CD14-positive monocyte (primary cell): ENCODE data around the gene PCDH15. TPM values are rescaled to one million over a fixed set of nuclear protein-coding genes. Genes with fewer than 3 reads are reported as not detected.

Source experiments
- DNase-seq, 3 donors: peaks; one replicate each; pipeline ENCODE4 v3.0.0-alpha.2; 2011 to 2022
- H2AFZ ChIP-seq: 2 replicates; pipeline ENCODE4 v1.6.0; 2012; ENCODE audit warnings: mild to moderate bottlenecking, low read depth, low read length, inconsistent platforms; ENCODE audit not compliant: insufficient read depth, poor library complexity, severe bottlenecking
- H3K27ac ChIP-seq, 2 donors: 1 replicate in 1 of 2; 2 replicates in 1 of 2; pipeline ENCODE4 v1.5.1; 2012 to 2013; ENCODE audit warnings: low read length in 2 of 2, control low read depth in 1 of 2, inconsistent platforms in 1 of 2, low read depth in 1 of 2, mild to moderate bottlenecking in 1 of 2
- H3K27me3 ChIP-seq, 2 donors: one replicate each; pipeline versions ENCODE4 v1.6.0 to v1.6.1; 2011 to 2013; ENCODE audit warnings: low read length in 2 of 2; ENCODE audit not compliant: control insufficient read depth in 2 of 2, insufficient read depth in 2 of 2
- H3K36me3 ChIP-seq, 2 donors: replicated peaks in 1 of 2; 1 replicate in 1 of 2; 2 replicates in 1 of 2; pipeline versions ENCODE4 v1.5.1 to v1.6.1; 2012 to 2013; ENCODE audit warnings: low read length in 2 of 2, control low read depth in 1 of 2, inconsistent platforms in 1 of 2, mild to moderate bottlenecking in 1 of 2; ENCODE audit not compliant: insufficient read depth in 2 of 2, control insufficient read depth in 1 of 2
- H3K4me1 ChIP-seq, 2 donors: 1 replicate in 1 of 2; 2 replicates in 1 of 2; pipeline versions ENCODE4 v1.5.1 to v1.6.1; 2012 to 2013; ENCODE audit warnings: low read length in 2 of 2, control low read depth in 1 of 2, inconsistent platforms in 1 of 2, mild to moderate bottlenecking in 1 of 2, moderate library complexity in 1 of 2; ENCODE audit not compliant: insufficient read depth in 2 of 2, control insufficient read depth in 1 of 2
- H3K4me2 ChIP-seq: replicated peaks from 2 replicates; pipeline ENCODE3; 2012; ENCODE audit warnings: low read length, moderate library complexity, mild to moderate bottlenecking; ENCODE audit not compliant: poor library complexity, severe bottlenecking; ENCODE audit errors: extremely low read depth
- H3K4me3 ChIP-seq, 3 experiments: fragments of 200-600 bp in 1 of 3; sonication (generic) in 1 of 3; replicated peaks in 1 of 3; 1 replicate in 2 of 3; 2 replicates in 1 of 3; pipeline ENCODE4 v1.5.1; 2011 to 2013; ENCODE audit warnings: low read length in 3 of 3, mild to moderate bottlenecking in 3 of 3, control low read depth in 2 of 3, low read depth in 2 of 3, inconsistent platforms in 1 of 3, moderate library complexity in 1 of 3
- H3K79me2 ChIP-seq: 2 replicates; pipeline ENCODE4 v1.6.0; 2012; ENCODE audit warnings: mild to moderate bottlenecking, control low read depth, inconsistent platforms, low read length, moderate library complexity; ENCODE audit not compliant: insufficient read depth
- H3K9ac ChIP-seq: 2 replicates; pipeline ENCODE4 v1.6.0; 2017; ENCODE audit warnings: low read length, mild to moderate bottlenecking; ENCODE audit not compliant: insufficient read depth, poor library complexity, severe bottlenecking
- H3K9me3 ChIP-seq, 2 donors: replicated peaks in 1 of 2; 1 replicate in 1 of 2; 2 replicates in 1 of 2; pipeline versions ENCODE4 v1.5.1 to v1.6.1; 2012 to 2013; ENCODE audit warnings: low read length in 2 of 2, control low read depth in 1 of 2; ENCODE audit not compliant: control insufficient read depth in 1 of 2, insufficient read depth in 1 of 2
- H4K20me1 ChIP-seq: 2 replicates; pipeline ENCODE4 v1.6.0; 2012; ENCODE audit warnings: mild to moderate bottlenecking, low read length, control low read depth, moderate library complexity; ENCODE audit not compliant: insufficient read depth
- H3K27ac Mint-ChIP-seq, 7 donors: one replicate each; pipeline ENCODE4 v1.8.0; 2020; ENCODE audit warnings: mild to moderate bottlenecking in 7 of 7, mixed read lengths in 7 of 7, moderate library complexity in 6 of 7, inconsistent platforms in 2 of 7
- H3K27me3 Mint-ChIP-seq, 3 donors: one replicate each; pipeline ENCODE4 v1.8.0; 2021 to 2022; ENCODE audit warnings: low read depth in 3 of 3, mild to moderate bottlenecking in 3 of 3, mixed read lengths in 3 of 3, moderate library complexity in 3 of 3, inconsistent platforms in 1 of 3
- H3K36me3 Mint-ChIP-seq, 2 donors: one replicate each; pipeline ENCODE4 v1.8.0; 2020; ENCODE audit warnings: mixed read lengths in 2 of 2, inconsistent platforms in 1 of 2, mild to moderate bottlenecking in 1 of 2
- H3K4me1 Mint-ChIP-seq: one replicate; pipeline ENCODE4 v1.8.0; 2020; ENCODE audit warnings: mild to moderate bottlenecking, mixed read lengths
- H3K4me3 Mint-ChIP-seq, 2 donors: one replicate each; pipeline ENCODE4 v1.8.0; 2020; ENCODE audit warnings: mild to moderate bottlenecking in 2 of 2, mixed read lengths in 2 of 2, moderate library complexity in 1 of 2
- H3K9me3 Mint-ChIP-seq, 7 donors: one replicate each; pipeline ENCODE4 v1.8.0; 2020 to 2022; ENCODE audit warnings: mixed read lengths in 7 of 7, mild to moderate bottlenecking in 6 of 7, moderate library complexity in 6 of 7, inconsistent platforms in 2 of 7
- CTCF ChIP-seq: fragments of 200-600 bp; IDR thresholded peaks from one replicate; pipeline ENCODE4 v1.8.0; 2022; ENCODE audit warnings: antibody characterized with exemption, mild to moderate bottlenecking
- whole genome bisulfite sequencing: methylation state at CpG from one replicate; pipeline ENCODE4 v1.1.5; 2013; ENCODE audit warnings: missing lambda C conversion rate; ENCODE audit not compliant: insufficient coverage; 5-methylcytosine and 5-hydroxymethylcytosine counted together
- intact Hi-C, 2 donors: fragments of 100-400 bp; cut with micrococcal nuclease; formaldehyde crosslinking; loops; one replicate each; pipeline versions ENCODE4 v1.15.0 to v1.15.1; 2023
- polyA plus RNA-seq, 3 donors: library from polyadenylated mRNA; depleted of rRNA in 1 of 3; unstranded in 2 of 3; stranded (reverse) in 1 of 3; fragments of 300-500 nt in 2 of 3; fragments of >200 nt in 1 of 3; fragmentation: Illumina TruSeq in 2 of 3; gene quantifications; 1 replicate in 2 of 3; 2 replicates in 1 of 3; pipeline ENCODE4 v1.2.3, GENCODE V29; 2012 to 2021

The PCDH15 gene
- polyA plus RNA-seq, 3 donors = not detected

- Histone ChIP-seq H3K27me3 (no peaks in the 10 kb centered on the region), H3K4me2 (no peak overlapping the region), H2AFZ (no peak overlapping the region), H3K4me3 (no peak overlapping the region), H3K36me3 (no peaks in the 10 kb centered on the region), H3K27ac (no peak overlapping the region), H3K9ac (no peak overlapping the region), H3K79me2 (no peaks in the 10 kb centered on the region), H4K20me1 (no peaks in the 10 kb centered on the region), H3K4me1 (no peaks in the 10 kb centered on the region), H3K9me3 (peaks cover 0 to 14% of the 10 kb centered on the region in 2 donors)
- no peak for DNase-seq
- no peak for TF ChIP-seq CTCF
- H3K9me3 Mint-ChIP-seq = peaks cover 0 to 19% (median 7%) of the 10 kb centered on the region in 7 donors
- intact Hi-C loops = no loop called here
- H3K27ac Mint-ChIP-seq = no peak overlapping the region
- no peaks in the 10 kb centered on the region for H3K36me3 Mint-ChIP-seq
- peaks cover 0 to 2% (median 0%) of the 10 kb centered on the region in 3 donors for H3K27me3 Mint-ChIP-seq
- no peak overlapping the region for H3K4me3 Mint-ChIP-seq
- no peaks in the 10 kb centered on the region for H3K4me1 Mint-ChIP-seq
- 96% methylated on average over 11 of the region's 14 CpGs for WGBS
Observed at GRCh38 chr10:54063514-54063913, 737.5 kb downstream of the PCDH15 start.

- Mint-ChIP-seq H3K27me3 (peaks cover 0 to 4% (median 0%) of the 10 kb centered on the region in 3 donors), H3K27ac (no peak overlapping the region), H3K9me3 (peaks cover 6 to 26% (median 11%) of the 10 kb centered on the region in 7 donors), H3K4me3 (no peak overlapping the region), H3K36me3 (no peaks in the 10 kb centered on the region), H3K4me1 (no peaks in the 10 kb centered on the region)
- Histone ChIP-seq H3K9ac (no peak overlapping the region), H3K9me3 (peaks cover 0 to 26% of the 10 kb centered on the region in 2 donors), H3K27me3 (no peaks in the 10 kb centered on the region), H3K4me1 (no peaks in the 10 kb centered on the region), H3K36me3 (no peaks in the 10 kb centered on the region), H3K4me3 (no peak overlapping the region), H3K4me2 (no peak overlapping the region), H4K20me1 (no peaks in the 10 kb centered on the region), H2AFZ (no peak overlapping the region), H3K79me2 (no peaks in the 10 kb centered on the region), H3K27ac (no peak overlapping the region)
- no peak for DNase-seq
- intact Hi-C loops = no loop called here
- TF ChIP-seq CTCF = no peak
- 86% methylated on average over 3 of the region's 5 CpGs for WGBS
Observed at GRCh38 chr10:54060572-54060971, 740.5 kb downstream of the PCDH15 start.
